ENCODE data around the gene ZBTB44.
"Not testable (repeated sequence)": the region's sequence is repeated elsewhere in the genome, so short reads cannot be mapped to it uniquely, and the experiment has no call there.

The ZBTB44 gene

GRCh38 chr11:130312046-130312445 lies 2.7 kb downstream of the ZBTB44 start:
- no peak for DNase-seq

DNA sequence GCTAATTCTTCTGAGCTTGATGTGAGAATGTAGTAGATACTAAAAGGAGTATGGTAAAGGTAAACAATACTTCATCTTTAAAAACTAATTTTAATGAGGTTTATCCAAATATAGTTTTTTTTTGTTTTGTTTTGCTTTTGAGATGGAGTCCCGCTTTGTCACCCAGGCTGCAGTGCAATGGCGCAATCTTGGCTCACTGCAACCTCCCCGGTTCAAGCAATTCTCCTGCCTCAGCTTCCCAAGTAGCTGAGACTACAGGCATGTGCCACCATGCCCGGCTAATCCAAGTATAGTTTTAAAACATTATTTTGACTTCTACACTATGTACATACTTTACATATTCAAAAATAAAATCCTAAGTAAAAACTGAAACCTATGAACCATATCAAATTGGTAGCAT lies 4.1 kb downstream of the ZBTB44 start:
- no peak for DNase-seq

GRCh38 chr11:130308886-130309285 lies 5.8 kb downstream of the ZBTB44 start:
- no peak for DNase-seq

GRCh38 chr11:130308059-130308458 lies 6.7 kb downstream of the ZBTB44 start:
- DNase-seq: no peak

- no peak for DNase-seq
These were observed 10.1 kb downstream of the ZBTB44 start for GRCh38 chr11:130304651-130305050.

DNA sequence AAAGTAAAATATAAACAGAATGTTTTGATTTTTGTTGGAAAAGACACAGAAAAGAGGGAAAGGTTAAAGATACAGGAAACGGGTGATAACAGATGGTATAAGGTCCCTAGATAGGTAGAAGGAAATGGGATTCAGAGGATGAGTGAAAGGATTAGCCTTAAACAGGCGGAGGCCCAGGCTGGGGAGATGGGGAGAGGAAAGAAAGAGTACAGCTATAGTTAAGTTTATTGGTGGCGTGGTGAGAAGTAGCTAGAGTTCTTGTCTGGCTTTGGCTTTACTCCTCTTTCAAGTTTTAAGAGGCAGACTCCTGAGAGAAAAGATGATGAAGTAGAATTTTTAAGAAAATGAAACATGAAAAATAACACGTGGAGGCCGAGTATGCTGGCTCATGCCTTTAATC lies 13.7 kb downstream of the ZBTB44 start:
- no peak for DNase-seq

- no peak for DNase-seq
These were observed 14.2 kb downstream of the ZBTB44 start for GRCh38 chr11:130300567-130300966.

- DNase-seq: no peak
These were observed 14.7 kb downstream of the ZBTB44 start for GRCh38 chr11:130299978-130300377.

GRCh38 chr11:130295657-130296056 lies 19.1 kb downstream of the ZBTB44 start:
- DNase-seq: no peak

- DNase-seq: no peak
These were observed 32.6 kb downstream of the ZBTB44 start for GRCh38 chr11:130282111-130282510.

DNA sequence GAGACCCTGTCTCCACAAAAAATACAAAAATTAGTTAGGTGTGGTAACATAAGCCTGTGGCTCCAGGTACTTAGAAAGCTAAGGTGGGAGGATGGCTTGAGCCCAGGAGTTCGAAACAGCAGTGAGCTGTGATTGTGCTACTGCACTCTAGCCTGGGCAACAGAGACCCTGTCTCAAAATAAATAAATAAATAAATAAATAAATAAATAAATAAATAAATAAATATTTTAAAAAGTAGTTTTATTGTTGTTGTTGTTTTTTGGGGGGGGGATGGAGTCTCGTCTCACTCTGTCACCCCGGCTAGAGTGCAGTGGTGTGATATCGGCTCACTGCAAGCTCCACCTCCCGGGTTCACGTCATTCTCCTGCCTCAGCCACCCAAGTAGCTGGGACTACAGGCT lies 33.4 kb downstream of the ZBTB44 start:
- not testable (repeated sequence) for DNase-seq

DNA sequence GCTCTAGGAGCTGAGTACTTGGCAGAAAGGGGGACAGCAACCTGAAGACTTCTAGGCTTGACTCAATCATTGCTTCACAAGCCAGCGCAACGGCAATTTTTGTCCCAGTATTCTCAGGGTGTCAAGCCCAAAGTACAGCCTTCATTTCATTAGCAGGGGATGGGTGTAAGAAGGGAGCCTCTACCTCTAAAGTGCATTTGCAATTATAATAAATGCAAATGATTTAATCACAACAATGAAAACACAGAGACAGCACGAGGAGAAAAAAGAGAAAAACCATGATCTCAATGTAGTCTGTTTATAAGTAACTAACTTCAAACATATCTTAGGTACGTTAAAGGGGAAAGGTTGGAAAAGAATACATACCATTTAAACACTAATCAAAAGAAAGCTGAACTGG lies 34.7 kb downstream of the ZBTB44 start:
- no peak for DNase-seq

DNA sequence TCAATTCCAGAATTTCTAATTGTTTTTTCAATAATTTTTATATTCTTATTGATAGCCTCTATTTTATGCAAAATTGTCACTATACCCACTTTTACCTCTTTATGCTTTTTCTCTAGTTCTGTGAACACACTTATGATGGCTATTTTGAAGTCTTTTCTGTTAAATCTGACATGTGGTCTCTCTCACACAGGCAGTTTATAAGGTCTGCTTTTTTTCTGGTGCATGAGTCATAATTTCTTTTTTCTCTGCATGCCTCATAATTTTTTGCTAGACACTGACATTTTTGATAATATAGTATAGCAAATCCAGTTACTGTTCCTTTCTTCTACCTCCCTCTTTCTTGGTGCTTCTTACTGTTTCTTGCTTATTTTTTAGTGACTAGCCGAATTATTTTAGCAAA lies 36.0 kb downstream of the ZBTB44 start:
- no peak for DNase-seq

GRCh38 chr11:130278151-130278550 lies 36.6 kb downstream of the ZBTB44 start:
- no peak for DNase-seq

DNA sequence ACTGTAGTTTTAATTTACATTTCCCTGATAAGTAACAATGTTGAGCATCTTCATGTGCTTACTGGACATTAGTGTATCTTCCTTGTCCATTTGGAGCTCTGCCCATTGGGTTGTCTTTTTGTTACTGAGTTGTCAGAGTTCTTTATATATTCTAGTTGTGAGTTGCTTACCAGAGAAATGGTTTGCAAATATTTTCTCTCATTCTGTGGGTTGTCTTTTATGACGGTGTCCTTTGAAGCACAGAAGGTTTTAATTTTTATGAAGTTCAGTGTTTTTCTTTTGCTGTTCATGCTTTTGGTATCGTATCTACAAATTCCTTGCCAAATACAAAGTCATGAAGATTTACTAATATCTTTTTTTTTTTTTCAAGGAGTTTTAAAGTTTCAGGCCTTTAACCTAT lies 42.4 kb downstream of the ZBTB44 start:
- no peak for DNase-seq

GRCh38 chr11:130269326-130269943 lies 45.3 kb downstream of the ZBTB44 start:
- no peak for DNase-seq

DNA sequence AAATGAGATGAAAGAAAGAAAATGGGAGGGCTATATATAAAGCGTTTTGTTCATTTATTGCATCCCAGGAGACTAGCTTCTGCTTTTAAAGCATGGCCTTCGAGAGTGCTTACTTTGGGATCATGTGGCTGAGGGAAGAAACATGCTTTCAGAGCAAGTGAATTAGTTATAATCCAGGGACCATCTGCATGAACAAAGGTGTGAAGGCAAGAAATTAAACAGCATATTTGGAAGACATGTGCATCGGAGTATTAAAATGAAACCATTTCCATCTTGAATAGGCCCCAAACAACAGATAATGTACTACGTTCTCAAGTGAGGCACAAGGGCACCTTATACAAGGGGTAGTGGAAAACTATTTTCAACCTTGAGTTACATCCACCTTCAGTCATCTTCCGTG lies 51.4 kb downstream of the ZBTB44 start:
- no peak for DNase-seq

DNA sequence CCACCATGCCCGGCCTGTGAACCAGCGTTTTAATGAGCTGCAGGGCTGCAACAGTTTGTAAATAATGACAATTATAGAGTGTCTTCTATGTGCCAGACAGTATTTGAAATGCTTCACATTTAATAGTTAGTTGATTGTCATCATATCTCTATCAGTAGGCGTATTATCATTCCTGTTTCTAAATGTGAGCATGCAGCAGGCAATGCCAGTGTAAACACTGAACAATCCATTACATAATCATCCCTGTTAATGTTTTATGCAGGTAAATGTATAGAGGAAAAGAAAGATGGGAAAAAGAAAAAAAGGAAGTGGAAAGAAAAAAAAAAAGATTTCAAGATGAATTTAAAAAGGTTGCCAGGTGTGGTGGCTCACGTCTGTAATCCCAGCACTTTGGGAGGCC lies 52.3 kb downstream of the ZBTB44 start:
- no peak for DNase-seq

DNA sequence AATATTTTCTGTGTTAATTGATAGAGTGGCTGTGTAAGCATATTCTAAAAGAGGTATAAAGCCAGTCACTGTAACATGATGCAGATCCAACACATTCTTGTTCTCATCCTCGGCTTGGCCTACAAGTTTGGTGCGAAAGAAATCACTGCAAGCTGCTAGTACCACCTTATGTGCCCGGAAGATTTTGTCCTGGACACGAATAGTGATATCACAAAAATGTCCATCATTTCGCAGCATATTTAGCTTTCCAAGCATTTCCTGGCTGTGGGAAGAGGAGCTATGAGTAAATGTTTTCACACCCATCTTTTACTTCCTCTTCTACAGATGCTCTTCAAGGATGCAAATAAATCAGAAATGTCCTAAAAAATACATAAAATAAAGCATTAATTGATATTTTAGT lies 53.1 kb downstream of the ZBTB44 start:
- DNase-seq: no peak

DNA sequence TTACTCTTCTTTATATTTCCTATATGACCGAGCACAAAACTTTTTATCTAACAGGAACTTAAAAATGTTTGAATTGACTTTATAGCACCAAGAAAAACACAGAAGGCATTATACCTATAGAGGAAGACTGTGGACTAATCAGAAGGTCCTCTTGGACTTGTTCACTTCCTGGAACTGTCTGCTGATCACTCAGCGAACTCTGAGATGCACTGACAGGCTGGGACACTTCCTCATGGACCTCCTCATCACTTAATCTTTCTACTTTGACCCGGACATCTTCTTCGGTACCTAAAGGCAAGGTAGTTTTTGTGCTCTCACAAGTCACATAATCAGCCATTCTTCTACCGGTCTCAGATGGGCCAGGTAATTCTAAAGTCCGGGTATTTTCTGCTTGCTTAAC lies 54.0 kb downstream of the ZBTB44 start:
- DNase-seq: no peak

GRCh38 chr11:130260080-130260627 lies 54.6 kb downstream of the ZBTB44 start:
- no peak for DNase-seq

- DNase-seq: not testable (repeated sequence)
These were observed 63.0 kb downstream of the ZBTB44 start for GRCh38 chr11:130251763-130252162.

GRCh38 chr11:130249929-130250328 lies 64.8 kb downstream of the ZBTB44 start:
- not testable (repeated sequence) for DNase-seq

DNA sequence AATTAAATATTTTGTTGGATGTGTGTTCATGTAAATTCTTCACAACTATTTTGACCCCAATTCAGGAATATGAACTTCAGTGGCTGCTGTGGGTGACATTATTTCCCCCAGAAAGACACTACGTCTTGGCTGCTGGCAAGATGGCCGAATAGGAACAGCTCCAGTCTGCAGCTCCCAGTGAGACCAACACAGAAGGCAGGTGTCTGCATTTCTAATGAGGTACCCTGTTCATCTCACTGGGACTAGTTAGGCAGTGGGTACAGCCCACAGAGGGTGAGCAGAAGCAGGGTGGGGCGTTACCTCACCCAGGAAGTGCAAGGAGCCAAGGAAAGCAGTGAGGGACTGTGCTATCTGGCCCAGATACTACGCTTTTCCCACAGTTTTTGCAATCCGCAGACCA lies 65.3 kb downstream of the ZBTB44 start:
- DNase-seq: no peak

- no peak for DNase-seq
These were observed 67.4 kb downstream of the ZBTB44 start for GRCh38 chr11:130247319-130247718.
